Measurements from ENCODE around the gene HDGFL2.

DNA sequence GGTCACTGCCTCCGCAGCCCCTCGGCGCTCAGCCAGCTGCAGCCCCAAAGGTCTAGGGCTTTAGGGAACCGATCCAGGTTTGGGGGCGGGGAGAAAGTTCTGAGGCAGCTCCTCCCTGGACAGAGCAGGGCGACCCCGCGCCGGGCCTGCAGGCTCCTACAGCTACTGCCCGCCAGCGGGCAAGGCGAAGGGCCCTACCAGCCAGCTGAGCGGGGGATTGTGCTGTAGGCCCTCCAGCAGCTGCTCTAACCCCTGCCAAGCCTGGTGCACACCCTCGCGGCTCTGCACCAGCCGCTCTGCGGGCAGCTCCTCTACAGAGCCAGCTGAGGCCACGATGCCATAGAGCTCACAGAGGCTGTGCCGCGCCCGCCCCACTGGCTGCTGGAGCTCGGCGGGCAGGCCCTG lies 32.2 kb downstream of the HDGFL2 start:
- TF ChIP-seq, protein P1, sequence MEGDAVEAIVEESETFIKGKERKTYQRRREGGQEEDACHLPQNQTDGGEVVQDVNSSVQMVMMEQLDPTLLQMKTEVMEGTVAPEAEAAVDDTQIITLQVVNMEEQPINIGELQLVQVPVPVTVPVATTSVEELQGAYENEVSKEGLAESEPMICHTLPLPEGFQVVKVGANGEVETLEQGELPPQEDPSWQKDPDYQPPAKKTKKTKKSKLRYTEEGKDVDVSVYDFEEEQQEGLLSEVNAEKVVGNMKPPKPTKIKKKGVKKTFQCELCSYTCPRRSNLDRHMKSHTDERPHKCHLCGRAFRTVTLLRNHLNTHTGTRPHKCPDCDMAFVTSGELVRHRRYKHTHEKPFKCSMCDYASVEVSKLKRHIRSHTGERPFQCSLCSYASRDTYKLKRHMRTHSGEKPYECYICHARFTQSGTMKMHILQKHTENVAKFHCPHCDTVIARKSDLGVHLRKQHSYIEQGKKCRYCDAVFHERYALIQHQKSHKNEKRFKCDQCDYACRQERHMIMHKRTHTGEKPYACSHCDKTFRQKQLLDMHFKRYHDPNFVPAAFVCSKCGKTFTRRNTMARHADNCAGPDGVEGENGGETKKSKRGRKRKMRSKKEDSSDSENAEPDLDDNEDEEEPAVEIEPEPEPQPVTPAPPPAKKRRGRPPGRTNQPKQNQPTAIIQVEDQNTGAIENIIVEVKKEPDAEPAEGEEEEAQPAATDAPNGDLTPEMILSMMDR (IDR thresholded peaks at IDR 0.05; ENCODE audit: low read length) = no peak
- no peak for TF ChIP-seq EZH2 (optimal IDR thresholded peaks at IDR 0.05; ENCODE audit: low read depth, low read length)
- no peak for TF ChIP-seq EZH2phosphoT487 (IDR thresholded peaks at IDR 0.05; ENCODE audit: low read length)
